NCI-H526 (cell line): ENCODE results near the gene LARP7.
"Not testable (repeated sequence)": the region's sequence is repeated elsewhere in the genome, so short reads cannot be mapped to it uniquely, and the experiment has no call there.

Experiments
- DNase-seq, 2 experiments: peaks; one replicate each; lab custom pipeline; 2025; lab: John Stamatoyannopoulos, UW

LARP7 gene

GRCh38 chr4:112650332-112650731 lies 13.4 kb downstream of the LARP7 start:
- DNase-seq = no peak

DNA sequence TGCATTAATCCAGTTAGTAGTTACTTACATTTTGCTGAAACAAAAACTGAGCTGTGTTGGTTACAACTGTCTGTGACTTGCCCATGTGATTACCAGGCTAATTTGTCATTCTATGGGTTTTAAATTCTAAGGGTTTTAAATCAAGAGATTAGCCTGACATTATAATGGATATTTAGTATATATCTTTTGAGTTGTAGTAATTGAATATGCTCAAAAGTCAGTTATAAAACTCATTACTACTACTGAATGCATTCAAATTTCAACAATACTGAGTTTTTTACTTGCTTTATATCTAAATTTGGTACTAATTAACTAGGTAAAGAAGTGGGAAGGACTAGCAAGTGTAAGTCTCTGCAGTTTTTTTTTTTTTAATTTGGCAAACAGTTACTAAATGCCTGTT lies 14.7 kb downstream of the LARP7 start:
- DNase-seq = no peak

- no peak for DNase-seq
These were observed 15.3 kb downstream of the LARP7 start for GRCh38 chr4:112652216-112652615.

DNA sequence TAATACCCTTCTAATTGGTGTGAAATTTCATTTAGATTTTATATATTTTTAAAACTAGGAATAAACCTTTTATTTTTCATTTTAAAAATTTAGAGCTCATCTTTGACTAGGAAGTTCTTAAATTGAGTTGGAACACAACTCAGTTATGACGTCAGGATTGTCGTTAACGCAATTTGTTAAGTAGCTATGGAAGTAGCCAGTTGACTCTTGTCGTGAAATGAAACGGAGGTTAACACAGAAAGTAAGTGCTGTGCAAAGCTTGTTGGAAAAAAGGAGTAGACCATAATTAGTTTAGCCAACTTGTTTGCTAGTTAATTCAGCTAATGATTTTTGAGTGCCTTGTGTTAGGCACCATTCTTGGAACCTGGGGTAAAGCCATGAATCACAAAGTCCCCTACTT lies 18.3 kb downstream of the LARP7 start:
- no peak for DNase-seq

- DNase-seq = not testable (repeated sequence)
These were observed 19.2 kb downstream of the LARP7 start for GRCh38 chr4:112656115-112656514.

DNA sequence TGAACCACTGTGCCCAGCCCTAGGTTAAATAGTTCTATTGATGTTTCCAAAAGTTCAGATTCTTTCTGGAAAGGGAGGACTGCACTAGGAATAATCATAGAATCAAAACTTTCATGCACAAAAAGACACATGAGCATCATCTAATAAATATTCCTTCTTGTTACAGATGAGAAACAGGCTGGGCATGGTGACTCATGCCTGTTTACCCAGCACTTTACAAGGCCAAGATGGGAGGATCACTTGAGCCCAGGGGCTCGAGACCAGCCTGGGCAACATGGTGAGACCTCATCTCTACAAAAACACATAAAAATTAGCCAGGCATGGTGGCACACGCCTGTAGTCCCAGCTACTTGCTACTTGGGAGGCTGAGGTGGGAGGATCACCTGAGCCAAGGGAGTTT lies 27.7 kb downstream of the LARP7 start:
- no peak for DNase-seq

- DNase-seq = no peak
These were observed 31.2 kb downstream of the LARP7 start for GRCh38 chr4:112668131-112668530.

- DNase-seq = no peak
These were observed 36.1 kb downstream of the LARP7 start for GRCh38 chr4:112673076-112673475.

- no peak for DNase-seq
These were observed 36.7 kb downstream of the LARP7 start for GRCh38 chr4:112673686-112674085.

DNA sequence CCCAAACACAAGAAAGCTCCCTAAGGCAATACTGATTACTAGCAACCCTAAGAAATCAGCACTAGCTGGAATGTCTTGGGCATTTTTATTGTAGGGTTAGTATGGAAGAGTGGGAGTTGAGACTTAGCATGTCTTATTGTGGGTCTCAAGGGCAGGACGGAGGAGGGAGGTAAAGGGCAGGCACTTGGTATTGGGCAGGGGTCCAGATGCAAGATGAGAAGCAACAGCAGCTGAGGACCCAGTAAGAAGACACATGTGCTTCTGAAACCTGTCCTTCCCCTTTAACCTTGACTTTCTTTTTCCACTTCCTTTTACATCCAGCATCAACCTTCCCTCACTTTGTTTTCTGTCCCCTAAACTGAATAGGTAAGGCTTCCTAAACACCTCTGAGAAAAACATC lies 37.4 kb downstream of the LARP7 start:
- DNase-seq = no peak

GRCh38 chr4:112677519-112678091 lies 40.7 kb downstream of the LARP7 start:
- no peak for DNase-seq

DNA sequence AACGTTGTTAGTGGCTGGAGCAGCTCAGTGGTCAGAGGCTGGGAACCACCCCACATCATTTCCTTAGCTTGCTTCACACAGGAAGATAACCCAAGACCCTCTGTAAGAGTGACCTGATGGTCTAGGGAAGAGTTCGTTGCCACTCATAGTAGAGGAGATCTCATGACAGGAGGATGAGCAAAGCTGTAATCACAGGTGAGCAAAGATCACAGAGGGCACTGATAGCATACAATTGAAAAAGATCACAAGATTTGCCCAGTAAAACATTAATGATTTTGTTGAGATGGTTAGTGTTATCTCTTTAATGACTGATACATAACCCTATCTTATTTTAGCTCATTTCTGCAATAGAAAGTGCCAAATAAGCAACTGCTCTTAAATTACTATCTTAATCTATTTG lies 44.1 kb downstream of the LARP7 start:
- no peak for DNase-seq

GRCh38 chr4:112693507-112693906 lies 56.6 kb downstream of the LARP7 start:
- no peak for DNase-seq

DNA sequence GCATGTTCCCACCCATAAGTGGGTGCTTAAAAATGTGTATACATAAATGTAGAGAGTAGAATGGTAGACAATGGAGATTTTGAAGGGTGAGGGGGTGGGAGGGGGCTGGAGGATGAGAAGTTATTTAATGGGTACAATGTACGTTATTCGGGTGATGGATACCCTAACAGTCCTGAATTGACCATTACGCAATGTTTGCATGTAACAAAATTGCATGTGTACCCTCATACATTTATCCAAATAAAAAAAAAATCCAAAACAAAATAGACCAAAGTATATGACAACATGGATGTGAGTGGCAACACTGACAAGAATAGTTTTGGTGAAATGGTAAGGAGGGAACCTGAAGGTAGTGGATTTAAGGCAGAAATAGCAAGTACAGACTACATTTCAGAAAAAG lies 63.7 kb downstream of the LARP7 start:
- no peak for DNase-seq

GRCh38 chr4:112702892-112703291 lies 65.9 kb downstream of the LARP7 start:
- DNase-seq = no peak

DNA sequence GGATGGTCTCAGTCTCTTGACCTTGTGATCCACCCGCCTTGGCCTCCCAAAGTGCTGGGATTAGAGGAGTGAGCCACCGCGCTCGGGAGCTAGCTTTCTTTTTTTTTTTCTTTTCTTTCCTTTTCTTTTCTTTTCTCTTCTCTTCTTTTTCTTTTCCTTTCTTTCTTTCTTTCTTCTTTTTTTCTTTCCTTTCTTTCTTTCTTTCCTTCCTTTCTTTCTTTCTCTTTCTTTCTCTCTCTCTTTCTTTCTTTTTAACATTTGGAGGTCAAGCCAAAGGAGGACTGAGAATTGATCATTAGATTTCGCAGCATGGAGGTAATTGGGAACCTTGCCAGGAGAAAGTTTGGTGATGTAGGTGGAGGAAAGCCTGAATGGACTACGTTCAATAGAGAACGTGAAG lies 67.4 kb downstream of the LARP7 start:
- no peak for DNase-seq

- peak; percentile 47 to 76 for DNase-seq
These were observed 68.3 kb downstream of the LARP7 start for GRCh38 chr4:112704991-112705845.

DNA sequence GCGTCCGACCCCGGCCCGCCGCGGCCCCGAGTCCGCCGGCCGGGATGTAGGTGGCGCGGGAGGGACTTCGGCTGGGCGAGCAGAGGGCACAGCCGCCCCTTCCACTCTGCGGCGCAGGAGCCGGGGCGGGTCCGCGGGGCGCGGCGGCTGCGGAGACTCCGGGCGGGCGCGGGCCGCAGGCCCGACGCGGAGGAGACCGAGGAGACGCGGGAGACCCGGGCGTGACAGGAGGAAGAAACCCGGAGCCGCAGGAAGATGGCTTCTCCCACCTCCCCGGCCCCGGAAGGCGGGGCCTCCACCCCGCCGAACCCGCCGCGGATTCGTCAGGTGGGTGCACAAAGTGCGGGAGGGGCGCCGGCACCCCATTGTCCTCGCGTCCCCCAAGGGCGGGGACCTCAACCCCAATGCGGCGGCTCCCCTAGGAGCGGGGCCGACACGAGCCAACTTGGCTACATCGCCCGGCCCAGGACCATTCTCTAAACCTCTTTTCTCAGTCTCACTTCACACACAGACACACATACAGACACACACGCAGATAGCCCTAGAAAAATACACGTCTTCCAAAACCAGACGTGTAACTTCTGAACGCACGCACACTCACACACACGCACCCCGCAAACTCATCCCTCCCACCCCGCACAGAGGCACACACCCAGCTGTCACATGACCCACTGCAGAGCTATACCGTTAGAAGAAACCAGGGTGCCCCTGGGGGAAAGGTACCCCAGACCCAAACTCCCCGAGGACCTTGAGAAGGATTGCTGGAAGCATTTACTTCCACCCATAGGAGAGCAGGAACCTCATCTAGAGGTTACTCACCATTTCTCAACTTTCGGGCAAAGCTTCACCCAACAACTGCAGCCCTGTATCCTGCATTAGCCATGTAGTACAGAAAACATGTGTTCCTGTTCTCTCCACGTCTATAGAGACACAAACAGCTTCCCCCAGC lies 69.2 kb downstream of the LARP7 start:
- DNase-seq = peak in 1 of 2 experiments; percentile 43

DNA sequence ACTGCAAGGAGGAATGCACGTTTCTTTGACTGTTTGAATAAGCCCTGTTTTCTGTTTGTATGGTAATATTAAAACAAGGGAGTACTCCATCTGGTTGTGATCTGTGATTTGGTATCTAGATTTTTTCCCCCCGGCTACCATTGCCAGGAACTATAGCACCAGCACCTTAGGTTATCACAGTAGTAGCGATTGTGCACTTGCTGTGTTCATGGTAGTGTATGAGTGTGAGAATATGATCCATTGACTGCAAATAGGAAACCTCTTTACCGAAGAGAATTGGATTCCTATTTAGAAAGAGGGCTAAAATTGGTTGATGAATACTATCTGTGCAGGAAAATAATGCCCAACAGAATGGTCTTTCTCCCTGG lies 69.9 kb downstream of the LARP7 start:
- peak in 1 of 2 experiments; percentile 43 for DNase-seq
